Mammary epithelial cell (primary cell): Measurements from ENCODE around the gene INVS.

Experiments used
- CTCF ChIP-seq, 2 donors: IDR thresholded peaks in 1 of 2; conservative IDR thresholded peaks in 1 of 2; 2 replicates each; pipeline ENCODE4 v1.5.1; 2011 to 2012; ENCODE audit warnings: inconsistent platforms in 2 of 2, low read length in 2 of 2, mild to moderate bottlenecking in 2 of 2, control low read depth in 1 of 2, low read depth in 1 of 2; ENCODE audit not compliant: insufficient read depth in 1 of 2; ENCODE audit errors: extremely low read depth in 1 of 2
- EZH2 ChIP-seq: IDR thresholded peaks from 2 replicates; pipeline ENCODE4 v1.6.1; 2012; ENCODE audit warnings: low read length, inconsistent platforms, borderline replicate concordance

- TF ChIP-seq CTCF (conservative IDR thresholded peaks at IDR 0.05 in 1 of 2, IDR thresholded peaks at IDR 0.05 in 1 of 2; ENCODE audit: extremely low read depth in 1 of 2, insufficient read depth in 1 of 2, low read depth in 1 of 2, low read length in 2 of 2) (no peak), EZH2 (no peak)
These were observed 7.6 kb downstream of the INVS start for GRCh38 chr9:100106616-100107015.
